Ishikawa (cell line): Measurements from ENCODE around the gene IFI27.

Experiments
- CEBPB ChIP-seq: IDR thresholded peaks from 2 replicates; pipeline ENCODE4 v1.6.1; 2012
- EP300 ChIP-seq: IDR thresholded peaks from 2 replicates; pipeline ENCODE4 v1.6.1; 2012; ENCODE audit warnings: borderline replicate concordance
- FOXM1 ChIP-seq: IDR thresholded peaks from 2 replicates; pipeline ENCODE4 v1.6.1; 2012; ENCODE audit warnings: low read depth, borderline replicate concordance
- RAD21 ChIP-seq: IDR thresholded peaks from 2 replicates; pipeline ENCODE4 v1.6.1; 2012; ENCODE audit warnings: low read depth
- TAF1 ChIP-seq: IDR thresholded peaks from 2 replicates; pipeline ENCODE4 v1.6.1; 2012; ENCODE audit warnings: low read depth, mild to moderate bottlenecking
- TEAD4 ChIP-seq: IDR thresholded peaks from 2 replicates; pipeline ENCODE4 v1.6.1; 2012
- TF ChIP-seq, protein P1 (sequence below): IDR thresholded peaks from 2 replicates; pipeline ENCODE4 v1.6.1; 2012
- TF ChIP-seq, protein P2 (sequence below): IDR thresholded peaks from 2 replicates; pipeline ENCODE4 v1.6.1; 2012; ENCODE audit warnings: low read depth, mild to moderate bottlenecking
- TF ChIP-seq, protein P3 (sequence below): IDR thresholded peaks from 2 replicates; pipeline ENCODE4 v1.6.1; 2012

DNA sequence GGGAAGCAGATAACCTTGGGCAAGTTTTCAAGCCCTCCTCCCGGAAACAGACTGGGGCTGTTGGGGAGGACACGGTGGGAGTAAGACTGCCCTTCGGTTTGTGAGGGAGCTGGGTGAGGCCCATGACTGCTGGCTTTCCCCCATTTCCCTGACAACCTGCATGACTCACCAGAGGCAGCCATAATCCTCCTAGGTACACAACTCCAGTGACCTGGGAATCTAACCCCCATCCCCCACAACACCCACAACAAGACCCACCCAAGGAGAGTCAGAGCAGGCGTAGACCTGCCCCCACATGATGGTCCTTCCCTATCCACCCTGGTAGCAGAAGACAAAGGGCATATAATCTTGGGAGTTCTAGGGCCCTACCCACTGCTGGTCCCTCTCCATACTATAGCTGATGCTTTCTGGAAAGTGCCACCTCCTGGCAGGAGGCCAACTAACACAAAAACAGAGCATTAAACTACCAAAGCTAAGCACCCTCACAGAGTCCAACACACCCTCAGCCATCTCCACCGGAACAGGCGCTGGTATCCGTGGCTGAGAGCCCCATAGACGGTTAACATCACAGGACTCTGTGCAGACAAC is 44.4 kb upstream of the IFI27 start:
- TF ChIP-seq TAF1 = no peak
- TF ChIP-seq EP300 = no peak
- TF ChIP-seq, protein P1, sequence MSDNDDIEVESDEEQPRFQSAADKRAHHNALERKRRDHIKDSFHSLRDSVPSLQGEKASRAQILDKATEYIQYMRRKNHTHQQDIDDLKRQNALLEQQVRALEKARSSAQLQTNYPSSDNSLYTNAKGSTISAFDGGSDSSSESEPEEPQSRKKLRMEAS = no peak
- no peak for TF ChIP-seq CEBPB
- no peak for TF ChIP-seq FOXM1
- TF ChIP-seq RAD21 = no peak
- TF ChIP-seq, protein P2, sequence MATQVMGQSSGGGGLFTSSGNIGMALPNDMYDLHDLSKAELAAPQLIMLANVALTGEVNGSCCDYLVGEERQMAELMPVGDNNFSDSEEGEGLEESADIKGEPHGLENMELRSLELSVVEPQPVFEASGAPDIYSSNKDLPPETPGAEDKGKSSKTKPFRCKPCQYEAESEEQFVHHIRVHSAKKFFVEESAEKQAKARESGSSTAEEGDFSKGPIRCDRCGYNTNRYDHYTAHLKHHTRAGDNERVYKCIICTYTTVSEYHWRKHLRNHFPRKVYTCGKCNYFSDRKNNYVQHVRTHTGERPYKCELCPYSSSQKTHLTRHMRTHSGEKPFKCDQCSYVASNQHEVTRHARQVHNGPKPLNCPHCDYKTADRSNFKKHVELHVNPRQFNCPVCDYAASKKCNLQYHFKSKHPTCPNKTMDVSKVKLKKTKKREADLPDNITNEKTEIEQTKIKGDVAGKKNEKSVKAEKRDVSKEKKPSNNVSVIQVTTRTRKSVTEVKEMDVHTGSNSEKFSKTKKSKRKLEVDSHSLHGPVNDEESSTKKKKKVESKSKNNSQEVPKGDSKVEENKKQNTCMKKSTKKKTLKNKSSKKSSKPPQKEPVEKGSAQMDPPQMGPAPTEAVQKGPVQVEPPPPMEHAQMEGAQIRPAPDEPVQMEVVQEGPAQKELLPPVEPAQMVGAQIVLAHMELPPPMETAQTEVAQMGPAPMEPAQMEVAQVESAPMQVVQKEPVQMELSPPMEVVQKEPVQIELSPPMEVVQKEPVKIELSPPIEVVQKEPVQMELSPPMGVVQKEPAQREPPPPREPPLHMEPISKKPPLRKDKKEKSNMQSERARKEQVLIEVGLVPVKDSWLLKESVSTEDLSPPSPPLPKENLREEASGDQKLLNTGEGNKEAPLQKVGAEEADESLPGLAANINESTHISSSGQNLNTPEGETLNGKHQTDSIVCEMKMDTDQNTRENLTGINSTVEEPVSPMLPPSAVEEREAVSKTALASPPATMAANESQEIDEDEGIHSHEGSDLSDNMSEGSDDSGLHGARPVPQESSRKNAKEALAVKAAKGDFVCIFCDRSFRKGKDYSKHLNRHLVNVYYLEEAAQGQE = no peak
- no peak for TF ChIP-seq TEAD4
- TF ChIP-seq, protein P3, sequence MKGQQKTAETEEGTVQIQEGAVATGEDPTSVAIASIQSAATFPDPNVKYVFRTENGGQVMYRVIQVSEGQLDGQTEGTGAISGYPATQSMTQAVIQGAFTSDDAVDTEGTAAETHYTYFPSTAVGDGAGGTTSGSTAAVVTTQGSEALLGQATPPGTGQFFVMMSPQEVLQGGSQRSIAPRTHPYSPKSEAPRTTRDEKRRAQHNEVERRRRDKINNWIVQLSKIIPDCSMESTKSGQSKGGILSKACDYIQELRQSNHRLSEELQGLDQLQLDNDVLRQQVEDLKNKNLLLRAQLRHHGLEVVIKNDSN = no peak
